HG02623 (cell line): ENCODE results near the gene HERC4.
"Not testable (repeated sequence)": the region's sequence is repeated elsewhere in the genome, so short reads cannot be mapped to it uniquely, and the experiment has no call there.

ENCODE experiments used
- ATAC-seq: cut with Tn5 transposase; IDR thresholded peaks from one replicate; pipeline ENCODE4 v1.9.1; 2021; ENCODE audit warnings: moderate library complexity; ENCODE audit not compliant: unreplicated experiment

HERC4 gene

GRCh38 chr10:67884842-67885670 lies 190.0 kb downstream of the HERC4 start:
- ATAC-seq, result peak; percentile 53

GRCh38 chr10:67884313-67884841 lies 190.7 kb downstream of the HERC4 start, which contains the start of gene SIRT1:
Gene SIRT1 (plus strand): TSS chr10:67884656. CDS start chr10:67884722, 66 bp downstream.
- peak; percentile 82 for ATAC-seq

DNA sequence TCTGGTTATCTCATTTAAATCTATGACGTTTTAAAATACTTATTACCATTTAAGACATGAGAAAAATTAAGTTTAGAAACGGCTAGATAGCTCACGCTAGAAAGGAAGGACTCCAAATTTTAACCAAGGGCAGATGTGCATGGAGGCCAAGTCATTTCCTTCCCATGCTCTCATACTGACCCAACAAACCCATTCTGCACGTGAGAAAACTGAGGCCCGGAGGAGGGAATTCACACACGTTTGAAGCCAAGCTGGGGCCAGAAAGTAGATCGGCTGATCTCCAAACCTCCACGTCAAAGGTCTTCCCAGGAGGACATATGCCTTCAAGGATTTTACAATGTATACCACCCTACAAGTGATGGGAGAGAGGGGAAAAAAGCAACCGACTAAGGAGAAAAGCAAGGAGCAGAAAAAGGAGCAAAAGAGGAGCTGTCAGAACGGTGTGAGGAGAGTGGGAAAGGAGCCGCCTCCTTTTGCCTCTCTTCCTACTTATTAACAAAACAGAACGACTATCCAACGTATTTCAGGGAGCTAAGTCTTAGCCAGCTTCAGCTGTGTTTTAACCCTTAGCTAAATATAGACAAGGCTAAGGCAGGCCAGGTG lies 191.3 kb downstream of the HERC4 start:
- ATAC-seq, result no peak

DNA sequence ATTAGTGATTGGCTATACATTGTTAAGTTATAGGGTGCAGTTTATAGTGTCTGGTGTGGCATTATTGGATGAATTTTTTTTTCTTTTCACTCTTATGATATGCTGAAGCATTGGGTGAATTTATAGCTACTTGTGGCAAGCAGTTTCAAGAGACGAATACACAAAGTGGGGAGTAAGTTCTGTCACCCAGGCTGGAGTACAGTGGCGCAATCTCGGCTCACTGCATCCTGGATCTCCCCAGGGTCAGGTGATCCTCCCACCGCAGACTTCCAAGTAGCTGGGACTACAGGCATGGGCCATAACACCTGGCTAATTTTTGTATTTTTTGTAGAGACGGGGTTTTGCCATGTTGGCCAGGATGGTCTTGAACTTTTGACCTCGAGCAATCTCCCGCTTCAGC lies 196.9 kb downstream of the HERC4 start:
- ATAC-seq, result no peak

- ATAC-seq, result not testable (repeated sequence)
These were observed 197.7 kb downstream of the HERC4 start for GRCh38 chr10:67877421-67877820.

DNA sequence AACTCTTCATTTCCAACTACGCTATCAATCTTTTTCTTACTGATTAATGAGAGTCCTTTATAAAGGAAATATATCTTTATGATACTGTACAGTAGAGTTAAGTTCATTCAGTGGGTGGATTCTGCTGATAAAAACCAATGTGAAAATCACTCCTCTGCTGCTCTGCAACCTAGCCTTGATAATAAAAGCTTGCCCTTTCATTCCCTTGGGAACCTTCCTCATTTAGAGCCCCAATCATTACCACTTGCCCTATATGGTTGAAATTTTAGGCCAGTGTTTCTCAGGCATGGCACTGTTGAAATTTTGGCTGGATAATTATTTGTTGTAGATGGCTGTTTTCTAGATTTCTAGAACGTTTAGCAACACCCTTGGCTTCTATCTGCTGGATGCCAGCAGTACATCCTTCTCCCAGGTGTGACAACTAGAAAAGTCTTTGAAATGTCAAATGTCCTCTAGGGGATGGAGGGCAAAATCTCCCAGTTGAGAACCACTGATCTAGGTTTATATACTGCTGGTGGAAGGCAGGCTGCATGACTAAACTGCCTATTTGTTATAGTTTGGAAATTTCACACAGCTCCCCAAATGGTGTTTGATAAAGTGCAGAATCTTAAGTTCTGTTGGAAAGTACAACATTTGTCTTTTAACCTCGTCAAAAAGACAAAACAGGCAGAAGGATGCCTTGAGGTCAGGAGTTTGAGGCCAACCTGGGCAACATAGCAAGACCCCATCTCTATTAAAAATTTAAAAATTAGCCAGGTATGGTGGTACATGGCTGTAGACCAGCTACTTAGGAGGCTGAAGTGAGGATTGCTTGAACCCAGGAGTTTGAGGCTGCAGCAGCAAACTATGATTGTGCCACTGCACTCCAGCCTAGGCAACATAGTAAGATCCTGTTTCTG lies 199.5 kb downstream of the HERC4 start:
- ATAC-seq, result no peak
